ENCODE data around the gene ITIH4. TPM values are rescaled to one million over a fixed set of nuclear protein-coding genes. Genes with fewer than 3 reads are reported as not detected.

Gene ITIH4
- total and polyA plus RNA-seq, 5 donors from 2014 or later = 1.1 to 71.1 (median 2.0) TPM; not detected in 1

DNA sequence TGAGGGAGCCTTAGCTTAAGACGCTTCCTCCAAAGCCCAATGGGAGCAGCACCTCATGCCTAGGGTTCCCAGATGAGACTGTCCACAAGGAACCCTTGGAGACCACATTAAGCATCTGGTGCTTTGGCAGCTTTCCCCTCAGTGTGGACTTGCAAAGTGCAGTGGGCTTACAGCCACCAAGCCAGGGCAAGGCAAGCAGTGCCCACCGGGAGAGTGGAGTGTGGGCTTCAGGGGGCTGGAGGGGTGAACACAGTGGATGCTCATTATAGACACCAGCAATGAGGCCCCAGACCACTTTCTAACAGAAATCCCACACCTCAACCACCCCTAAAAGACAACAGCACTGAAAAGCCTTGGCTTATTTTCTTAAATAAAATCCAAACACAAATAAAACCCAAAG, 13.4 kb upstream of the ITIH4 start:
- H3K27me3 Mint-ChIP-seq = no peaks in the 10 kb centered on the region
- Histone ChIP-seq H3K36me3 (ENCODE audit: control insufficient read depth, insufficient read depth, low read length) (peaks cover 62% of the 10 kb centered on the region), H3K4me3 (ENCODE audit: low read depth, low read length) (no peak overlapping the region), H3K9me3 (ENCODE audit: control insufficient read depth in 2 of 2, low read length in 2 of 2) (no peaks in the 10 kb centered on the region), H3K27me3 (ENCODE audit: control insufficient read depth, insufficient read depth, low read length) (no peaks in the 10 kb centered on the region), H3K27ac (ENCODE audit: insufficient read depth, low read length, poor library complexity, severe bottlenecking) (no peak overlapping the region), H3K4me1 (ENCODE audit: control insufficient read depth, insufficient read depth, low read length, poor library complexity, severe bottlenecking) (peaks cover 8% of the 10 kb centered on the region)
- H3K36me3 Mint-ChIP-seq = peaks cover 26% of the 10 kb centered on the region
- ATAC-seq (ENCODE audit: low read depth in 2 of 2) = no peak
- no peak for DNase-seq
- H3K4me3 Mint-ChIP-seq = no peak overlapping the region
- peak overlapping the region in 1 of 3 donors; percentile 23 for H3K27ac Mint-ChIP-seq
- H3K9me3 Mint-ChIP-seq = no peaks in the 10 kb centered on the region
- H3K4me1 Mint-ChIP-seq = peaks cover 0 to 6% (median 4%) of the 10 kb centered on the region in 4 donors

DNA sequence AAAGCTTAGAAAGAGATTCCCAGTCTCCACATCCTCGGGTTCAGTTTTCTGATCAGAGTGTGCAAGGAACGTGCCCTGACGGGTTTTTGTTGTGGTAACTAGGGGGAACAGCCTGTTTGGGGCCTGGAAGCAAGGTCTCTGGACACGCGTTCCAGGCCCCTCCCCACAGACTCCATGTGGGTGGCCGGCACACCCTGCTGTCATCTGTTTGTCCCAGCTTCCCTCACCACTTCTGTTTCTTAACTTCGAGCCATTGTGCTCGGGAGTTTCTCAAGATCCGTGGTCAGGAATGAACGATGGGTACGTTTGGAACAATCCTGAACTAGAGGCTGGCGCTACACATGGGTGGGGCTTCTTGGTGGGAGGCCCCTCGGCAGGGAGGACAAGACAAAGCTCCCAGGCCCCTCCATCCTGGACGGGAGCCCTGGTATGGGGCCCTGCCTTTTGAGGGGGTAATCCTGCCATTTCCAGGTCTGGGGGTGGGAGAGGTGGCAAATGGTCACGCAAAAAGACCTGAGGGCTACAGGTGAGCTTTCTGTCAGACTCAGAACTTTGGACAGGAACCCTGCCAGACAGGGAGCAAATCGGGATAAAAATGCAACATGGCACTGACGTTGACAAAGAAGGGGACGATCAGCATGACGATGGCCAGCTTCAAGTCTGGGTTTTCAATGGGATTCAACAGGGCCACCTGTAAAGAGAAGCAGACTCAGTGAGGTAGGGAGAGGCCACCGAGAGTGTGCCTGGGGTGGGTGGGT, 12.8 kb upstream of the ITIH4 start:
- no peak for ATAC-seq (ENCODE audit: low read depth in 2 of 2)
- H3K27ac ChIP-seq (ENCODE audit: insufficient read depth, low read length, poor library complexity, severe bottlenecking) = no peak overlapping the region
- peaks cover 56% of the 10 kb centered on the region for H3K36me3 ChIP-seq (ENCODE audit: control insufficient read depth, insufficient read depth, low read length)
- Mint-ChIP-seq H3K9me3 (no peaks in the 10 kb centered on the region), H3K36me3 (peaks cover 26% of the 10 kb centered on the region), H3K27me3 (no peaks in the 10 kb centered on the region), H3K4me3 (no peak overlapping the region), H3K4me1 (peaks cover 0 to 12% (median 4%) of the 10 kb centered on the region in 4 donors), H3K27ac (peak overlapping the region in 1 of 3 donors; percentile 23)
- H3K27me3 ChIP-seq (ENCODE audit: control insufficient read depth, insufficient read depth, low read length) = no peaks in the 10 kb centered on the region
- no peak overlapping the region for H3K4me3 ChIP-seq (ENCODE audit: low read depth, low read length)
- DNase-seq = no peak
- H3K9me3 ChIP-seq (ENCODE audit: control insufficient read depth in 2 of 2, low read length in 2 of 2) = no peaks in the 10 kb centered on the region
- peaks cover 11% of the 10 kb centered on the region for H3K4me1 ChIP-seq (ENCODE audit: control insufficient read depth, insufficient read depth, low read length, poor library complexity, severe bottlenecking)

DNA sequence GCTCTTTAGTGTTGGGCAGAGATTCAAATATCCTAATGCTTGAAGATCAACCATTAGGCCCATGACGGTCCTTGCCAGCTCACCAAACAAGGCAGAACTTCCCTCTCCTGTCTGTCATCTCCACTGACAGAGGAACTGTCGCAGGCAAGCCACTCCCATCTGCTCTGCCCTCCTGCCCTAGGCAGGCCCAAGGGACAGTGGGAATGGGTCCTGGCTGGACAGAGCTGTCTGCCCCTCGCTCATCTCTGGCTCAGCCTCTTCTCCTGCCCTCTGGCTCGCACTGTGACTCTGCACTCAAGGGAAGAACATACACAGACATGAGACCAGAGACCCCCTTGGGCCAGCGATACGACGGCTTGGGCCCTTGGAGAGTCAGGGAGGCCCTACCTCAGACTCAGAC, 12.0 kb upstream of the ITIH4 start:
- Histone ChIP-seq H3K36me3 (ENCODE audit: control insufficient read depth, insufficient read depth, low read length) (peaks cover 48% of the 10 kb centered on the region), H3K9me3 (ENCODE audit: control insufficient read depth in 2 of 2, low read length in 2 of 2) (no peaks in the 10 kb centered on the region), H3K27me3 (ENCODE audit: control insufficient read depth, insufficient read depth, low read length) (no peaks in the 10 kb centered on the region), H3K27ac (ENCODE audit: insufficient read depth, low read length, poor library complexity, severe bottlenecking) (no peak overlapping the region), H3K4me1 (ENCODE audit: control insufficient read depth, insufficient read depth, low read length, poor library complexity, severe bottlenecking) (peaks cover 17% of the 10 kb centered on the region), H3K4me3 (ENCODE audit: low read depth, low read length) (no peak overlapping the region)
- Mint-ChIP-seq H3K27me3 (no peaks in the 10 kb centered on the region), H3K27ac (no peak overlapping the region), H3K9me3 (no peaks in the 10 kb centered on the region), H3K4me3 (no peak overlapping the region), H3K4me1 (peaks cover 0 to 21% (median 5%) of the 10 kb centered on the region in 4 donors), H3K36me3 (peaks cover 22% of the 10 kb centered on the region)
- DNase-seq = no peak
- no peak for ATAC-seq (ENCODE audit: low read depth in 2 of 2)

DNA sequence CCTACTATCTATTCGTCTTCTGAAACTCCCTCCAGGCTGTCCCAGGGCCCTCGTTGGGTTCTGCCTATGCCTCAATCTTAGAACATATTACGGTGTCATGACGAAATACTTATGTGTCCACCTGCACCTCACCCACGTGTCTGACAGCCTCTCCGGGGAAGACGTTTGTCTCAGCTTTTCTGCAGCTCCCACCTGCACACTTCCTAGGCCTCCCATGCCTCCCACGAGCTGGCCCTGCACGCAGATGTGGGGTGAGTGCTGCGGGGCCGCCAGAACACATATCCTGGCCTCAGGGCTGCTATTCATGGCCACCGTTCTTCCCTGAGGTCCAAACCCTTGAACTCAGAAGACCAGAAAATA, 11.5 kb upstream of the ITIH4 start:
- Mint-ChIP-seq H3K36me3 (peaks cover 22% of the 10 kb centered on the region), H3K27ac (no peak overlapping the region), H3K4me1 (peaks cover 0 to 23% (median 5%) of the 10 kb centered on the region in 4 donors), H3K27me3 (no peaks in the 10 kb centered on the region), H3K9me3 (no peaks in the 10 kb centered on the region), H3K4me3 (no peak overlapping the region)
- Histone ChIP-seq H3K27me3 (ENCODE audit: control insufficient read depth, insufficient read depth, low read length) (no peaks in the 10 kb centered on the region), H3K4me1 (ENCODE audit: control insufficient read depth, insufficient read depth, low read length, poor library complexity, severe bottlenecking) (peaks cover 17% of the 10 kb centered on the region), H3K9me3 (ENCODE audit: control insufficient read depth in 2 of 2, low read length in 2 of 2) (no peaks in the 10 kb centered on the region), H3K4me3 (ENCODE audit: low read depth, low read length) (no peak overlapping the region), H3K27ac (ENCODE audit: insufficient read depth, low read length, poor library complexity, severe bottlenecking) (no peak overlapping the region), H3K36me3 (ENCODE audit: control insufficient read depth, insufficient read depth, low read length) (peaks cover 50% of the 10 kb centered on the region)
- no peak for DNase-seq
- no peak for ATAC-seq (ENCODE audit: low read depth in 2 of 2)

DNA sequence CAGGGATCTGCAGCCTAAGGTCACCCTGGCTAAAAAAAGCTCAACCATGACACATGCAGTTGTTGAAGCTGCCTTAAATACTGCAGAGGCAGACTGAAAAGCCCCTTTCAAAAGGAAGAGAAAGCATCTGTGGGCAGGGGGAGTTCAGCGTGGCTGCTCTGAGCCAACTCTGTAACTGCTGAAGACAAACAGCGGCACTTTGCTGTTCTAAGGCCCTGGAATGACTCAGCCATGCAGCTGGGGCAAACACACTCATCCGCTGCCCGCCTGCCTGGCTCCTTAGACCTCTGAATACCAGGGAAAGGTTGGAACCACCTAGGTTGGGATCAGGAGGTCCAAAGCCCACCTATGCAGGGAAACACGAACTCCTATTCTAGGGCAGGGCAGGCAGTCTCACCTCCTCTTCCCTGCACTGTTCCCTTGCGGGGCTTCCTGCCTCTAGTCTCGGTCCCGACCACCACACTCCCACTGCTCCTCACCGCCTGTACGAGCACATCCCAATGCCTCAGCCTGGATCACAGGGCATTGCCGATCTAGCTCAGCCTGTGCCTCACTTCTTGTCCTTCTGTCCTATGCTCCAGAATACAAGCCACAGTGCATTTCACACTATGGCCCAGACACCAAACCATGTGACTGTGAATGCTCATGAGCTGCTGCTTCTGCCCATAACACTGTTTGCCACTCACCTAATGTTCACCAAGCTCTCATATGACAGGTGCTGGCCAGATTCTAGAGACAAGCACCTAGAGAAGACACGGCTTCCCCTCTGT, 10.9 kb upstream of the ITIH4 start:
- DNase-seq (no peak), ATAC-seq (ENCODE audit: low read depth in 2 of 2) (no peak)
- H3K27me3 Mint-ChIP-seq = no peaks in the 10 kb centered on the region
- H3K27ac Mint-ChIP-seq = peak overlapping the region in 1 of 3 donors; percentile 66
- peaks cover 52% of the 10 kb centered on the region for H3K36me3 ChIP-seq (ENCODE audit: control insufficient read depth, insufficient read depth, low read length)
- H3K27ac ChIP-seq (ENCODE audit: insufficient read depth, low read length, poor library complexity, severe bottlenecking) = no peak overlapping the region
- H3K9me3 Mint-ChIP-seq = no peaks in the 10 kb centered on the region
- H3K4me1 ChIP-seq (ENCODE audit: control insufficient read depth, insufficient read depth, low read length, poor library complexity, severe bottlenecking) = peaks cover 17% of the 10 kb centered on the region
- peaks cover 26% of the 10 kb centered on the region for H3K36me3 Mint-ChIP-seq
- no peak overlapping the region for H3K4me3 Mint-ChIP-seq
- H3K4me3 ChIP-seq (ENCODE audit: low read depth, low read length) = no peak overlapping the region
- no peaks in the 10 kb centered on the region for H3K27me3 ChIP-seq (ENCODE audit: control insufficient read depth, insufficient read depth, low read length)
- peaks cover 0 to 23% (median 5%) of the 10 kb centered on the region in 4 donors for H3K4me1 Mint-ChIP-seq
- no peaks in the 10 kb centered on the region for H3K9me3 ChIP-seq (ENCODE audit: control insufficient read depth in 2 of 2, low read length in 2 of 2)

DNA sequence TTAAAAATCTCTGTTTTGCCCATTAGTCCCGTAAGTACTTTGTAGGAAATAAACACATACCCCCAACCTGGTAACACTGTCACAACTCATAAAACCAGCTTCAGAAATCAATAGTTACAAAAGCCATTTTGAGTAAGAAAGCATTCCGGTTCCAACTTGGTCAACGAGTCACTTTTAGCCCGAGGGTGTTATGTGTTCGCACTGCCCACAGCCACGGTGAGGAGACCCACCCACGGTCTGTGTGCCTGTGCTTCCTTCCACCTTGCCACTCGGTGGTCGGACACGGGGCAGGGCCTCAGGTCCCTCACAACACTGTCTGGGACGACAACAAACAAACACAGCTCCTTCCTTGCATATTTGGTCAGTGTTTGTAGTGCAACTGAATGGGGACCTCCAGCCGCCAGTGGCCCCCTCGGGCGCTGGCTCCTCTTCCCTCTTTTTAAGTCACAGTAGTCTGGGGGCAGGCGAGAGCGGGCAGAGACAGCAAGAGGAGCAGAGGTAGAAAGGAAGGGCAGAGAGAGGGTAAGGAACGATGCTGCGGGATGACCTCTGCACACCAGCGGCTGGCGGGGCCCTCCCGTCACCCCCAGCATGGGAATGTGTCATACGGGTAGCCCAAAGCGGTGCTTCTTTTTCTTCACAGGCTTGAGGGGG, 9.5 kb upstream of the ITIH4 start:
- H3K9me3 Mint-ChIP-seq = no peaks in the 10 kb centered on the region

DNA sequence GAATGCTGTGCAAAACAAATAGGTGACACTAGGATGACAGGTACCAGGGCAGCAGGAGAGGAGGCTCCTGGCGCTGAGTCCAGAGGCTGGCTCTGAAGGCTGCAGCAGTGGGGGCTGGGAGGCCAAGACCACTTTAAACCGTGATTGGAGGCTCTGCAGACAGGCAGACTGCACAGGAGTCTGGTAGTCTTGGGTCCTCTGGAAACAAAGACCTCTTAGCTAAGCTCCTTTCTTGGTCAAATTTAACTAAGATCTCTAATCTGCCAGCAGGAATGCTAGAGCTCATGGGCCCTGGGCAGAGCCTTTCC, 8.8 kb upstream of the ITIH4 start:
- DNase-seq (no peak), ATAC-seq (ENCODE audit: low read depth in 2 of 2) (no peak)
- no peaks in the 10 kb centered on the region for H3K27me3 ChIP-seq (ENCODE audit: control insufficient read depth, insufficient read depth, low read length)
- peaks cover 59% of the 10 kb centered on the region for H3K36me3 ChIP-seq (ENCODE audit: control insufficient read depth, insufficient read depth, low read length)
- Mint-ChIP-seq H3K4me1 (peaks cover 0 to 23% (median 4%) of the 10 kb centered on the region in 4 donors), H3K36me3 (peaks cover 28% of the 10 kb centered on the region), H3K4me3 (no peak overlapping the region), H3K9me3 (no peaks in the 10 kb centered on the region), H3K27me3 (no peaks in the 10 kb centered on the region), H3K27ac (no peak overlapping the region)
- H3K4me3 ChIP-seq (ENCODE audit: low read depth, low read length) = no peak overlapping the region
- no peaks in the 10 kb centered on the region for H3K9me3 ChIP-seq (ENCODE audit: control insufficient read depth in 2 of 2, low read length in 2 of 2)
- H3K27ac ChIP-seq (ENCODE audit: insufficient read depth, low read length, poor library complexity, severe bottlenecking) = no peak overlapping the region
- H3K4me1 ChIP-seq (ENCODE audit: control insufficient read depth, insufficient read depth, low read length, poor library complexity, severe bottlenecking) = peaks cover 17% of the 10 kb centered on the region

More for the DNA sequence above, 9.5 kb upstream of the ITIH4 start:
- Histone ChIP-seq H3K27ac (ENCODE audit: insufficient read depth, low read length, poor library complexity, severe bottlenecking) (no peak overlapping the region), H3K36me3 (ENCODE audit: control insufficient read depth, insufficient read depth, low read length) (peaks cover 58% of the 10 kb centered on the region), H3K4me3 (ENCODE audit: low read depth, low read length) (no peak overlapping the region), H3K27me3 (ENCODE audit: control insufficient read depth, insufficient read depth, low read length) (no peaks in the 10 kb centered on the region), H3K9me3 (ENCODE audit: control insufficient read depth in 2 of 2, low read length in 2 of 2) (no peaks in the 10 kb centered on the region), H3K4me1 (ENCODE audit: control insufficient read depth, insufficient read depth, low read length, poor library complexity, severe bottlenecking) (peaks cover 17% of the 10 kb centered on the region)
- H3K27me3 Mint-ChIP-seq = no peaks in the 10 kb centered on the region
- H3K4me1 Mint-ChIP-seq = peaks cover 0 to 23% (median 5%) of the 10 kb centered on the region in 4 donors
- H3K36me3 Mint-ChIP-seq = peaks cover 28% of the 10 kb centered on the region
- no peak for ATAC-seq (ENCODE audit: low read depth in 2 of 2)
- no peak overlapping the region for H3K4me3 Mint-ChIP-seq
- no peak for DNase-seq
- H3K27ac Mint-ChIP-seq = no peak overlapping the region
